HG02938 (cell line): Measurements from ENCODE around the gene LGALS9.

Source experiments
- ATAC-seq: cut with Tn5 transposase; IDR thresholded peaks from one replicate; pipeline ENCODE4 v1.9.1; 2021; ENCODE audit warnings: mild to moderate bottlenecking, moderate library complexity; ENCODE audit not compliant: unreplicated experiment

The LGALS9 gene

GRCh38 chr17:27630607-27631410 lies at the start of gene LGALS9:
Gene LGALS9 (plus strand): TSS chr17:27631188. CDS start chr17:27631266, 78 bp downstream.
- ATAC-seq = peak; percentile 56

GRCh38 chr17:27582696-27583095 lies 48.3 kb upstream of the LGALS9 start:
- no peak for ATAC-seq

- no peak for ATAC-seq
These were observed 45.8 kb upstream of the LGALS9 start for GRCh38 chr17:27585153-27585681.

GRCh38 chr17:27585792-27586191 lies 45.2 kb upstream of the LGALS9 start:
- no peak for ATAC-seq

GRCh38 chr17:27586203-27586721 lies 44.7 kb upstream of the LGALS9 start:
- ATAC-seq = no peak

GRCh38 chr17:27588354-27588753 lies 42.6 kb upstream of the LGALS9 start:
- ATAC-seq = no peak

GRCh38 chr17:27590864-27591263 lies 40.1 kb upstream of the LGALS9 start:
- ATAC-seq = no peak

- ATAC-seq = no peak
These were observed 39.0 kb upstream of the LGALS9 start for GRCh38 chr17:27591986-27592385.

- ATAC-seq = no peak
These were observed 37.6 kb upstream of the LGALS9 start for GRCh38 chr17:27593232-27593856.

- ATAC-seq = no peak
These were observed 37.1 kb upstream of the LGALS9 start for GRCh38 chr17:27593857-27594255.

- ATAC-seq = no peak
These were observed 35.8 kb upstream of the LGALS9 start for GRCh38 chr17:27595208-27595607.

- no peak for ATAC-seq
These were observed 34.9 kb upstream of the LGALS9 start for GRCh38 chr17:27596096-27596495.

GRCh38 chr17:27596566-27597187 lies 34.3 kb upstream of the LGALS9 start:
- no peak for ATAC-seq

GRCh38 chr17:27597188-27597580 lies 33.8 kb upstream of the LGALS9 start:
- ATAC-seq = no peak

- no peak for ATAC-seq
These were observed 33.1 kb upstream of the LGALS9 start for GRCh38 chr17:27597783-27598320.

GRCh38 chr17:27598337-27599050 lies 32.5 kb upstream of the LGALS9 start:
- ATAC-seq = no peak

- ATAC-seq = no peak
These were observed 30.5 kb upstream of the LGALS9 start for GRCh38 chr17:27600471-27600870.

GRCh38 chr17:27601069-27601974 lies 29.7 kb upstream of the LGALS9 start:
- ATAC-seq = no peak

GRCh38 chr17:27601975-27602302 lies 29.0 kb upstream of the LGALS9 start:
- ATAC-seq = no peak
